ENCODE results near the gene ARAP1.

Gene ARAP1

DNA sequence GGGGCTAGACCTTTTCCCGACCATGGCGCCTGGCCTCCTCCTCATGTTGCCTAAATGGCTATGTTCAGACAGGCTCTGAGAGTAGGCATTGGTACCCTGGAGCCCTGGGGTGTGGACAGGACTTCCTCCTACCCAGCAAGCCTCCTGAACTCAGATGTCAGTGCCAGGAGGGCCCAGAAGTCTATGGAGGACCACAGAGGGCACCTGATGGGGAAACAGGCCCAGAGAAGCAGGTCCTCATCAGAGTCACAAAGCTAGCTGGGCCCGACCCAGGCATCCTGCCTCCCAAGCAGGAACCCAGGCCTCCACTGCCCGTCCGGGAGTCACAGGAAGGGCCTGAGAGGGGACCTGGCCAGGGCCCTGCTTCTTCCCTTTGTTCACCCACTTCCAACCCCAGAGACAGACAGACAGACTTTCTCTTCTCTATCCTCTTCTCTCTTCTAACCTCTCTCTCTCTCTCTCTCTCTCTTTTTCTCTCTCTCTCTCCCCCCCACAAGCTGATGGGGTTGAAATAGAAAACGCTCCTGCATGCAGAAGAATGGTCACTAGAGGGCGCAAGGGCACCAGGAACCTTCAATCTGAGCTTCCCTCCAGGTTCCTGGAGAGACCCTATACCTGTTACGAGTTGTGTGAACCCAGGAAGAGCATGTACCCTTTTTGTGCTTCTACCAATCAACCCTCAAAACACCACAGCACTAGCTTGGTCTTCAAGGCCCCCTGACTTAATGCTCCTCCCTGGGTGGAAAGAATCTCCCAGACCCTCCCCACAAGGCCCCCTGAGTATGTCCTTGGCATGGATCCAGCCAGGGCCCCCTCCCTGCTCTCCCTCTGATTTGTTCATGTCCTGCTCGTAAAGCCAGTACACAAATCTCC is 27.1 kb downstream of the ARAP1 start:
- DNase-seq (ENCODE audit: low read depth), result peak; percentile 74

- no peak for DNase-seq (ENCODE audit: low read depth)
Observed at GRCh38 chr11:72724021-72724551, 28.1 kb downstream of the ARAP1 start.

- no peak for DNase-seq (ENCODE audit: low read depth)
Observed at GRCh38 chr11:72723508-72723907, 28.7 kb downstream of the ARAP1 start.

DNA sequence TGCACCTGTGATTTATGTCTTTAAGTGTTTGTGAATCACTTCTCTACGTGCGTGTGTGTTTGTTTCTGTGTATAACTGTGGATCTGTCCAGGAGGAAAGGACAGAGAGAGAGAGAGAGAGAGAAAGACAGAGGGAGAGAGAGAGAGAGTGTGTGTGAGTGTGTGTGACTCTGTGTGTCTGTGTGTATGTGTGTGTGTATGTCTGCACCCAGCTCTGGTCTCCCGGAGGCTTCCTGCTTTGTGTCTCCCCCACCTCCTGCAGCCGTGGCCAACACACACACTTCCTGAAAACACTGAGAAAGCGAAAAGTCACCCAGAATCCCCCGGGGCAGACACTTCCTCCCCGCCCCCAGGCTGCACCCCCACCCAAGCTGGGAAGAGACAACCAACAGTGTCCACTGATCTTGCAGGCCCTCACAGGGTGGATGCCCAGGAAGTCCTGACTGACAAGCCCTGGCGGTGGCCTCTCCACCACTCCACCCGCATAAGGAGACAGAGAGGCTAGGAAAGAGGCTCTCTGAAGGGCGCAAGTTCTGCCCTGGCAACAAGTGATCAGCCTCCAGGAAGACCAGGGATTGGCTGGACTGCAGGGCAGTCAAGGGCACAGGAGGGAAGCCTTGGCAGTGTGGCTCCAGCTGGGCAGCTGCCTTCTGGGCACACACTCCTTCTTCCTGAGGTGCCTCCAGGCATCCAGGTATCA is 30.0 kb downstream of the ARAP1 start:
- DNase-seq (ENCODE audit: low read depth), result peak; percentile 80

DNA sequence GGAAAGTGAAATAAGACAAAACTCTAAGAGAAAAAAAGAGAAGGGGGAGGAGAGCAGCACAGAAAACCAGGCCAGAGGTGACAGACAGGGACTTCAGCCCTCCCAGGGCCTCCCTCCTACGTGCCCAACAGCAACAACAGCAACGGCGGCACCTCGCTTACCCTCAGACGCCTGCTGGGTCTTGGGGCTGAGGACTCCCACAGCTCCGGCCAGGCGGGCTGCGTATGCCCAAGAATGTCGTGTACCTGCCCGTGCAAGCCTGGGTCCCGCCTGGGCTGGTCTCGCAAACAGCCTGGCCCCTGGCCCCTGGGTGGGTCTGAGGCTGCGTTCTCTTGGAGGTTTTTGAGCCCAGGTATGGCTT is 30.5 kb downstream of the ARAP1 start:
- DNase-seq (ENCODE audit: low read depth), result no peak

GRCh38 chr11:72721276-72721675 is 30.9 kb downstream of the ARAP1 start:
- no peak for DNase-seq (ENCODE audit: low read depth)

GRCh38 chr11:72720784-72721183 is 31.4 kb downstream of the ARAP1 start:
- no peak for DNase-seq (ENCODE audit: low read depth)

- DNase-seq (ENCODE audit: low read depth), result no peak
Observed at GRCh38 chr11:72720047-72720446, 32.2 kb downstream of the ARAP1 start.

DNA sequence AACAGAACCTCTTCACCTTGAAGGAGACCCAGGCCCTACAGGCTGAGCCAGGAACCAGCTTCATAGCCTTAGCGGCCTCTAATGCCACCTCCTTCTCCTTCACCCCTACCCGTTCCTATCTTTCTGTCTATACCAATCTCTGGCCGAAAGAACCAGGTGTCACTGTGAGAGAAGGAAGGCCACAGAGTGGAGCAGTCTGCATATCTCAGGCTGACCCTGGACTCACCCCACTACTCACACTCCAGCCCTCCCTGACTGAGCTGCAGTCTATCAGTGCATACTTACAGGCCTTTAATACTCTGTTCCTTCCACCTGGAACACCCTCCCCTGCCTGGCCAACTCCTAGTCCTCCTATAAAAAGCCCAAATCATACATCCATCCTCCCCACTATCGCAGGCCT is 32.7 kb downstream of the ARAP1 start:
- DNase-seq (ENCODE audit: low read depth), result no peak

GRCh38 chr11:72719144-72719543 is 33.1 kb downstream of the ARAP1 start:
- DNase-seq (ENCODE audit: low read depth), result no peak

GRCh38 chr11:72718101-72718501 is 34.1 kb downstream of the ARAP1 start:
- DNase-seq (ENCODE audit: low read depth), result no peak

GRCh38 chr11:72716788-72717435 is 35.3 kb downstream of the ARAP1 start:
- DNase-seq (ENCODE audit: low read depth), result no peak

GRCh38 chr11:72716290-72716689 is 35.9 kb downstream of the ARAP1 start:
- no peak for DNase-seq (ENCODE audit: low read depth)

DNA sequence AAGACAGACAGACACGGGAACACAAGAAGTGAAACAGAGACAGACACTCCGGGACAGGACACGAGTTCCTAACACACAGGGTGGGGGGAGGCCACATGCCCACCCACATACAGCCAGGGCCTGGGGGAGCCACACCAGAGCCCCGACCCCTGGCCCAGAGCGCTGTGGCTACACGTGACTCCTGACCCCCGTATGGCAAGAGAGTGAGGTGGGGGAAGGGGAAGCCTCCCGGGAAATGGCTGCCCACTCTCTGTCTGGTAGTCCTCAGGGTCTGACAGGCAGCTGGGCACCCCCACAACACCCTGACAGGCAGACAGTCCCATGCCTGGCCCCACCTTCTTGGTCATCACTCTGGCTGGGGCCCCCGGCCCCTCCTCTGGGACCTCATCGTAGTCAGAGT is 39.4 kb downstream of the ARAP1 start:
- DNase-seq (ENCODE audit: low read depth), result no peak

GRCh38 chr11:72712168-72712751 is 39.9 kb downstream of the ARAP1 start:
- no peak for DNase-seq (ENCODE audit: low read depth)

DNA sequence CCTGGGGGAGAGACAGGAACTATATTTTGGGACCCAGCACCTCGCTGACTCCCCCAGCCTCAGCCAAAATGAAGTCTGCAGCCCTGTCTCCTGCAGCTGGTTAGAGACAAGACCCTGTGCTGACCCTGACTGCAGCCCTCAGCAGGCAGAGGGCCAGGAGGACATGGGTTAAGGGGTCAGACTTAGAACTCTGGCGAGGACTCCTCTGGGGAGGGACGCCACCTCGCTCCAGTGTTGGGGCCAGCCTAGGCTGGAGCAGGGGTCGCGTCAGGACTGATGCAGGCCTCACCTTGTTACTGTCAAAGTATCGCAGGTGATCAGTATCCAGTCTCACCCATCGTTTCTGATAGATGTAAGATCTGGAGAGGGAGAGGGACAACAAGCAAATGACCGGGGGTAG is 41.1 kb downstream of the ARAP1 start:
- no peak for DNase-seq (ENCODE audit: low read depth)

DNA sequence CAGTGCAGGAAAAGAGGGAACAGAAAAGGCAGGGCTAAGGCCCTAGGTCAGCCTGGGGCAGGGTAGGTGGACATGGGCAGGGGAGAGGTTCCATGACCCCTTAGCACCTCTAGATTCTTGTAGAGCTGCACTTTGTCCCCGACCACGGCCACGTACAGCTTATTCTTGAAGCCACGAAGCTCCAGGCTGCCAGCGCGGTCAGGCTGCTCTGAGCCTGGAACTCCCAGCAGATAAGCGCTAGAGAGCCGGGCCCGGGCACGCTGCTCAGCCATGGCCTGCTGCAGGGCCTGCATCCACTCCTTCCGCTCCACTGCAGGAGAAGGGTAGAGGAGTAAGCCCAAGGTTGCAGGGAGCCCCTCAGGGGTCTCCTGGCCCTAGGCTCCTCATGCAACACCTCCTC is 41.9 kb downstream of the ARAP1 start:
- no peak for DNase-seq (ENCODE audit: low read depth)

DNA sequence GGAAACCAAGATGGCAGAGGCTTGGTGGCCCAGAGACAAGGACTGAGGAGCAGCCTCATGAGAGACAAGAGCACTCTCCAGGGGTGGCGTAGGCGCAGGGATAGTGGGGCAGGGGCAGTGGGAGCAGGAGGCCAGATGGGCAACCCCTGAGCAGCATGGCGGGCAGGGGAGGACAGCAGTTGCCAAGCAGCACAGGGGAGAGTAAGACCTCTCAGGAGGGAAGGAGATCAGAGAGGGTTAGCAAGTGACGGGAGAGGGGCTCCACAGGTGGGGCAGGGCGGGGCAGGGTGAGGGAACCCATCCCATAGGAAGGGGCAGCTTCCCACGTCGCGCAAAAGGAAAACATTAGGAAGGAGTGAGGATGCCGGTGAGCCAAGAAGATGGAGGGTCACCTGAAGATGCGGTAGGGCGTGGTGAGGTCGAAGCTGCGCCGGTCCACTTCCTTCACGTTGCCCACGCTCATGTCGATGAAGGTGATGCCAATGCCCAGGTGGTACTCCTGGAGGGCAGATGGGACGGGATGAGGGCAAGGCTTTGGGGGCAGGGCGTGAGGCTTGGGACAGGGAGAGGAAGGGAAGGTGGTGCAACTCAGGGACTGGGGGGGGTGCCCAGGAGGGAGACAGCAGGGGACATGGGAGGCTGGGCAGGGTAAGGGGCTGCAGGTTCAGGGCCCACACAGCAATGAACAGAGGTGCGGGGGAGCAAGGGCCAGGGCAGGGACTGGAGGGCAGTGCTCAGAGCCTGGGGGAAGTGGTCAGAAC is 42.5 kb downstream of the ARAP1 start:
- DNase-seq (ENCODE audit: low read depth), result no peak

DNA sequence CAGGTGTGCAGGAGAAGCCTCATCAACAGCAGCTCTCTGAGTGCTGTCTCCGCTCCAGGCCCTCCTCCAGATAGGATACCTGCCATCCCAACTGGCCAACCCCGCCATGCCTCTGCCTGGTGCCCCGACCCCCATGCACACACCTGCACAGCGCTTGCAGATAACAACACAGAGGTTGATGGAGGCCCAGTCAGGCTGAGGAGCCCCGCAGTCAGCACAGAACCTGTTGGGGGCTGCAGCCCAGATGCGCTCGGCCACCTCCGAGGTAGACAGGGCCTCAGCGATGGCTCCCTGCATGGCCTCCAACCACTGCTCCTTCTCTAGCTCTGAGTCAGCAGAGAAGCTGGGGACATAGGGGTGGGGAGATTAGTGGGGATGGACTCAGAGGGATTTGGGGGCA is 45.2 kb downstream of the ARAP1 start:
- DNase-seq (ENCODE audit: low read depth), result no peak

DNA sequence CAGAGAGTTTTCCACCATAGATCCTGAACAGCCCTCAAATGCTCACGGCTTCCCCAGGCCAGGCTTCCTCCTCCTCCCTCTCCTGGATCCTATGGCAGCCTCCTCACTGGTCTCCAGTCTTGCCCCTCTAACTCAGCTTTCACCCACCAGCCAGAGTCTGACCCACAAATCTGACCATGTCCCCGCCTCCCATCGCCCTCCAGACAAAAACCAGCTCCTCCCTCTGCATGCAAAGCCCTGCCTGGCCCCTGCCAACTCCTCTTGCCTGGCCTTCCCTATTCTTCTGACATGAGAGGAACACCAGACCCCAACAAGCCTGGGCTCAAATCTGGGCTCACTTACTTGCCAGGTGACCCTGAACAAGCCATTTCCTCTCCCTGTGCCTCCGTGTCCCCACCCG is 45.6 kb downstream of the ARAP1 start:
- DNase-seq (ENCODE audit: low read depth), result no peak

GRCh38 chr11:72705442-72706365 is 46.5 kb downstream of the ARAP1 start:
- no peak for DNase-seq (ENCODE audit: low read depth)
